SK-N-SH treated with all-trans-retinoic acid at 6 μM for 48 hours (cell line): Measurements from ENCODE around the gene PYGM.

ENCODE experiments used
- ATAC-seq: fragments of 200-7000 bp; cut with Tn5 transposase; 3 replicates; pipeline ENCODE4 v1.9.1; 2020; ENCODE audit warnings: mild to moderate bottlenecking, moderate library complexity
- BACH2 ChIP-seq: fragments of 250-450 bp; sonication (Bioruptor Pico); IDR thresholded peaks from 2 replicates; pipeline ENCODE4 v1.9.0; 2021; ENCODE audit warnings: mild to moderate bottlenecking, borderline replicate concordance
- CSDC2 ChIP-seq: fragments of 250-450 bp; sonication (Bioruptor Pico); IDR thresholded peaks from 2 replicates; pipeline ENCODE4 v1.5.0; 2020; ENCODE audit warnings: mild to moderate bottlenecking, moderate library complexity
- ESRRG ChIP-seq: fragments of 250-450 bp; sonication (Bioruptor Pico); IDR thresholded peaks from 2 replicates; pipeline ENCODE4 v1.6.1; 2021; ENCODE audit warnings: mild to moderate bottlenecking
- ISL1 ChIP-seq: fragments of 250-450 bp; sonication (Bioruptor Pico); IDR thresholded peaks from 2 replicates; pipeline ENCODE4 v2.1.2; 2022; ENCODE audit warnings: mild to moderate bottlenecking, moderate library complexity
- OSR1 ChIP-seq: fragments of 250-450 bp; sonication (Bioruptor Pico); IDR thresholded peaks from 2 replicates; pipeline ENCODE4 v1.8.0; 2022; ENCODE audit warnings: moderate library complexity, mild to moderate bottlenecking, inconsistent platforms
- PPARA ChIP-seq: fragments of 250-450 bp; sonication (Bioruptor Pico); IDR thresholded peaks from 2 replicates; pipeline ENCODE4 v1.5.0; 2020; ENCODE audit warnings: mild to moderate bottlenecking, borderline replicate concordance
- RARB ChIP-seq: fragments of 250-450 bp; sonication (Bioruptor Pico); IDR thresholded peaks from 2 replicates; pipeline ENCODE4 v1.8.0; 2021; ENCODE audit warnings: mild to moderate bottlenecking, moderate library complexity
- TOX ChIP-seq: fragments of 250-450 bp; sonication (Bioruptor Pico); IDR thresholded peaks from 2 replicates; pipeline ENCODE4 v1.8.0; 2021; ENCODE audit warnings: mild to moderate bottlenecking, moderate library complexity, borderline replicate concordance
- ZC3H10 ChIP-seq: fragments of 250-450 bp; sonication (Bioruptor Pico); IDR thresholded peaks from 2 replicates; pipeline ENCODE4 v1.5.1; 2021; ENCODE audit warnings: mild to moderate bottlenecking, moderate library complexity
- ZFP30 ChIP-seq: fragments of 450-650 bp; formaldehyde crosslinking; IDR thresholded peaks from 2 replicates; pipeline ENCODE4 v1.5.0; 2022; ENCODE audit warnings: mild to moderate bottlenecking, moderate library complexity
- ZNF565 ChIP-seq: fragments of 450-650 bp; formaldehyde crosslinking; conservative IDR thresholded peaks from 2 replicates; pipeline ENCODE4 v1.5.0; 2020; ENCODE audit warnings: low read depth, mild to moderate bottlenecking, moderate library complexity
- ZNF70 ChIP-seq: fragments of 450-650 bp; formaldehyde crosslinking; IDR thresholded peaks from 2 replicates; pipeline ENCODE4 v1.5.0; 2020; ENCODE audit warnings: mild to moderate bottlenecking, moderate library complexity
- ZNF8 ChIP-seq: fragments of 450-650 bp; formaldehyde crosslinking; IDR thresholded peaks from 2 replicates; pipeline ENCODE4 v1.5.0; 2020; ENCODE audit warnings: mild to moderate bottlenecking, moderate library complexity
- TF ChIP-seq, protein P1 (sequence below): fragments of 250-450 bp; sonication (Bioruptor Pico); IDR thresholded peaks from 2 replicates; pipeline ENCODE4 v1.5.0; 2020; ENCODE audit warnings: mild to moderate bottlenecking, moderate library complexity
- TF ChIP-seq, protein P2 (sequence below): fragments of 250-450 bp; sonication (Bioruptor Pico); IDR thresholded peaks from 2 replicates; pipeline ENCODE4 v1.8.0; 2020; ENCODE audit warnings: mild to moderate bottlenecking, moderate library complexity, borderline replicate concordance
- TF ChIP-seq, protein P3 (sequence below): fragments of 250-450 bp; sonication (Bioruptor Pico); IDR thresholded peaks from 2 replicates; pipeline ENCODE4 v1.5.1; 2021; ENCODE audit warnings: mild to moderate bottlenecking, moderate library complexity
- TF ChIP-seq, protein P4 (sequence below): fragments of 250-450 bp; sonication (Bioruptor Pico); IDR thresholded peaks from 2 replicates; pipeline ENCODE4 v1.5.1; 2020; ENCODE audit warnings: low read depth, mild to moderate bottlenecking, moderate library complexity

PYGM gene

DNA sequence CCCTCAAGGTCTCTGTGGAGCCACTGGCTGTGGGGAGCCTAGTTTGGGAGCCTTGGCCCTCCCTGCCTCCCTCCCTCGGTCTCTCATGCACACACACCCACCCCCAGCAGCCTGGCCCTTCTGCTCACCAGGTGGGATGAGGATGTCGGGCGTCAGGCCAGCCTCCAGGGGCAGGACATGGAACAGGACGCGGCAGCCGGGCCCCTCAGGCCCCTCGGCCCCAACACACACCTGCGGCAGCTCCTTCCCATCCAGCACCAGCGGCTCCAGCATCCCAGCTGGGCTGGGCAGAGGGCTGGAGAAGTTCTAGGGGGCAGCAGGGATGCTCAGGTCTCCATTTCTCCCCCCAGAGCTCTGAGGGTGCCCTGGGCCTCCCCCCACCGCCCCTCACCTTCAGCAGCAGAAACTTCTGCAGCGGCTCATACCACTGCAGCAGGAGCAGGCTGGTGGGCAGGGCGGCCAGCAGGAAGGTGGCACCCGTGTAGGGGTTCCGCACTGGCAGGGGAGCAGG lies 32.1 kb upstream of the PYGM start (continued):
- TF ChIP-seq, protein P1, sequence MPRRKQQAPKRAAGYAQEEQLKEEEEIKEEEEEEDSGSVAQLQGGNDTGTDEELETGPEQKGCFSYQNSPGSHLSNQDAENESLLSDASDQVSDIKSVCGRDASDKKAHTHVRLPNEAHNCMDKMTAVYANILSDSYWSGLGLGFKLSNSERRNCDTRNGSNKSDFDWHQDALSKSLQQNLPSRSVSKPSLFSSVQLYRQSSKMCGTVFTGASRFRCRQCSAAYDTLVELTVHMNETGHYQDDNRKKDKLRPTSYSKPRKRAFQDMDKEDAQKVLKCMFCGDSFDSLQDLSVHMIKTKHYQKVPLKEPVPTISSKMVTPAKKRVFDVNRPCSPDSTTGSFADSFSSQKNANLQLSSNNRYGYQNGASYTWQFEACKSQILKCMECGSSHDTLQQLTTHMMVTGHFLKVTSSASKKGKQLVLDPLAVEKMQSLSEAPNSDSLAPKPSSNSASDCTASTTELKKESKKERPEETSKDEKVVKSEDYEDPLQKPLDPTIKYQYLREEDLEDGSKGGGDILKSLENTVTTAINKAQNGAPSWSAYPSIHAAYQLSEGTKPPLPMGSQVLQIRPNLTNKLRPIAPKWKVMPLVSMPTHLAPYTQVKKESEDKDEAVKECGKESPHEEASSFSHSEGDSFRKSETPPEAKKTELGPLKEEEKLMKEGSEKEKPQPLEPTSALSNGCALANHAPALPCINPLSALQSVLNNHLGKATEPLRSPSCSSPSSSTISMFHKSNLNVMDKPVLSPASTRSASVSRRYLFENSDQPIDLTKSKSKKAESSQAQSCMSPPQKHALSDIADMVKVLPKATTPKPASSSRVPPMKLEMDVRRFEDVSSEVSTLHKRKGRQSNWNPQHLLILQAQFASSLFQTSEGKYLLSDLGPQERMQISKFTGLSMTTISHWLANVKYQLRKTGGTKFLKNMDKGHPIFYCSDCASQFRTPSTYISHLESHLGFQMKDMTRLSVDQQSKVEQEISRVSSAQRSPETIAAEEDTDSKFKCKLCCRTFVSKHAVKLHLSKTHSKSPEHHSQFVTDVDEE (CRISPR knock-in tag): no peak

DNA sequence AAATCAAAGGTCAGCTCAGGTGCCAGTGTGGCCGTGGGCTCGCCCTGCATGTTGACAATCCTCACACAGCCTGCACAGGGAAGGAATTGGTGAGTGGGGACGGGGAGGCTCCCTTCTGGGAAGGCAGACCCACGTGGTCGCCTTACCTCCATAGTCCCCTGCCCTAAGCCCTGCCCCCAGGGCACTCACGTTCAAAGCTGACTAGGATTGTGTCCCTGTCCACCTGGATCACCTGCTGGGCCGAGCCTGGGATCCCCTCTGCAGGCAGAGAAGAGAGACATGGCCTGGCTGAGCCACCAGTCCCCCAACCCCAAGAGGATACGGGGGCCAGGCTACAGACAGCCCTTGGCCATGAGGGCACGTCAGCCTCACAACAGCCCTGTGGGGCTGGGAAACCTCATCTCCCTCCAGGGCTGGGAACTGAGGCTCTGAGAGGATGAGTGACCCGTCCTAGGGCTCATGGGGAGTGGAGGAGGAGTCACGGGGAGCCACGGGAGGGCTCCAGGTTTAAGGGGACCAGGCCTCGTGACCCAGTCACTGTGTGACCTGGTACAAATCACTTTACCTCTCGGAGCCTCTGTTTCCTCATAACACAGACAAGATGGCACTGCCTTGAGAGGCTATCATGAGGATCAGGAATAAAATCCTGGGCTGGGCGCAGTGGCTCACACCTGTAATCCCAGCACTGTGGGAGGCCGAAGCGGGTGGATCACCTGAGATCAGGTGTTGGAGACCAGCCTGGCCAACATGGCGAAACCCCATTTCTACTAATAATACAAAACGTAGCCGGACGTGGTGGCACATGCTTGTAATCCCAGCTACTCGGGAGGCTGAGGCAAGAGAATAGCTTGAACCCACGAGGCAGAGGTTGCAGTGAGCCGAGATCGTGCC lies 30.7 kb upstream of the PYGM start:
- TF ChIP-seq ZNF70 (CRISPR knock-in tag): no peak
- TF ChIP-seq, protein P2, sequence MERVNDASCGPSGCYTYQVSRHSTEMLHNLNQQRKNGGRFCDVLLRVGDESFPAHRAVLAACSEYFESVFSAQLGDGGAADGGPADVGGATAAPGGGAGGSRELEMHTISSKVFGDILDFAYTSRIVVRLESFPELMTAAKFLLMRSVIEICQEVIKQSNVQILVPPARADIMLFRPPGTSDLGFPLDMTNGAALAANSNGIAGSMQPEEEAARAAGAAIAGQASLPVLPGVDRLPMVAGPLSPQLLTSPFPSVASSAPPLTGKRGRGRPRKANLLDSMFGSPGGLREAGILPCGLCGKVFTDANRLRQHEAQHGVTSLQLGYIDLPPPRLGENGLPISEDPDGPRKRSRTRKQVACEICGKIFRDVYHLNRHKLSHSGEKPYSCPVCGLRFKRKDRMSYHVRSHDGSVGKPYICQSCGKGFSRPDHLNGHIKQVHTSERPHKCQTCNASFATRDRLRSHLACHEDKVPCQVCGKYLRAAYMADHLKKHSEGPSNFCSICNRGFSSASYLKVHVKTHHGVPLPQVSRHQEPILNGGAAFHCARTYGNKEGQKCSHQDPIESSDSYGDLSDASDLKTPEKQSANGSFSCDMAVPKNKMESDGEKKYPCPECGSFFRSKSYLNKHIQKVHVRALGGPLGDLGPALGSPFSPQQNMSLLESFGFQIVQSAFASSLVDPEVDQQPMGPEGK (CRISPR knock-in tag): no peak
- no peak for TF ChIP-seq OSR1
- no peak for TF ChIP-seq ZFP30
- TF ChIP-seq CSDC2 (CRISPR knock-in tag): no peak
- TF ChIP-seq ISL1: no peak
- ATAC-seq: no peak

DNA sequence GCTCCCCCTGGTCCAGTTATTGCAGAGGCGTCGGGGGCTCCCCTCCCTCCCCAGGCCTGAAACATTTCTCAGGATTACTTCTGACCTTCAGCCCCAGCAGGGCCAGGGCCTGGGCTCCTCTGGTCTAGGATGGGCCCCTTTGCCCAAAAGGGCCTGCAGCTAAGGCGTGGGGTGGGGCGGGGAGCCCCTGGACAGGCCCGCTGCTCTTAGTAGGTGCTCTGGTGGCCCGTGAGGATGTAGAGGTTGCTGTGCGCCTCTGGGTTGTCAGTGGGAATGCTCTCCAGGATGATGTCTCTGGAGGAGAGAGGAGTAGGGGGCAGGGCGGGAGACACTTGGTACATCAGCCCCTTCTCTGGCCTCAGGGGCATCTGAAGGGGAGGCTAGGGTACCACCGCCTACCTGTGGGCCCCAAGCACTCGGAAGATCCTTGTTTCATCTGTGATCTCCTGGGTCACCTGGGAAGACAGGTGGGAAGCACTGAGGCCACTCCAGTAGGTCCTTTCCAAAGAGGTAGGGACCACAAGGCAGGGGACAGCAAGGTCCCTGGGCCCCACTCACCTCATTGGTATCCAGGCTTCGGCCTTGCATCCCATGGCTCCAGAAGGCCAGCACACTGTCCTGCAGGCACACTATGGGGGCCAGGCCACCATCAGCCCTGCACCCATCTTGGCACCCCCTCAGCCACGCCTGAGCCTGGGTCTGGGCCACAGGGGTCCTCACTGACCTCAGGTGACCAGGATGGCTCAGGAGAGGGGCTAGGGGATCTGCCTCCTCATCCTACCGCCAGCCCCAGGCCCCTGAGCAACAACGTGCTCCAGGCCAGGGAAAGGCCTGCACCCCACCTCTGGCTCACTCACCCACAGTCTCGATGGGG lies 29.8 kb upstream of the PYGM start:
- no peak for ATAC-seq
- TF ChIP-seq PPARA (CRISPR knock-in tag) (no peak), CSDC2 (CRISPR knock-in tag) (no peak), ZC3H10 (CRISPR knock-in tag) (no peak), ZNF70 (CRISPR knock-in tag) (no peak), ESRRG (CRISPR knock-in tag) (no peak), ISL1 (no peak), ZNF8 (CRISPR knock-in tag) (no peak), RARB (CRISPR knock-in tag) (no peak), BACH2 (no peak), OSR1 (no peak), TOX (CRISPR knock-in tag) (no peak), ZNF565 (CRISPR knock-in tag) (no peak)
- TF ChIP-seq, protein P3, sequence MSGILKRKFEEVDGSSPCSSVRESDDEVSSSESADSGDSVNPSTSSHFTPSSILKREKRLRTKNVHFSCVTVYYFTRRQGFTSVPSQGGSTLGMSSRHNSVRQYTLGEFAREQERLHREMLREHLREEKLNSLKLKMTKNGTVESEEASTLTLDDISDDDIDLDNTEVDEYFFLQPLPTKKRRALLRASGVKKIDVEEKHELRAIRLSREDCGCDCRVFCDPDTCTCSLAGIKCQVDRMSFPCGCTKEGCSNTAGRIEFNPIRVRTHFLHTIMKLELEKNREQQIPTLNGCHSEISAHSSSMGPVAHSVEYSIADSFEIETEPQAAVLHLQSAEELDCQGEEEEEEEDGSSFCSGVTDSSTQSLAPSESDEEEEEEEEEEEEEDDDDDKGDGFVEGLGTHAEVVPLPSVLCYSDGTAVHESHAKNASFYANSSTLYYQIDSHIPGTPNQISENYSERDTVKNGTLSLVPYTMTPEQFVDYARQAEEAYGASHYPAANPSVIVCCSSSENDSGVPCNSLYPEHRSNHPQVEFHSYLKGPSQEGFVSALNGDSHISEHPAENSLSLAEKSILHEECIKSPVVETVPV (CRISPR knock-in tag): no peak
- TF ChIP-seq, protein P4, sequence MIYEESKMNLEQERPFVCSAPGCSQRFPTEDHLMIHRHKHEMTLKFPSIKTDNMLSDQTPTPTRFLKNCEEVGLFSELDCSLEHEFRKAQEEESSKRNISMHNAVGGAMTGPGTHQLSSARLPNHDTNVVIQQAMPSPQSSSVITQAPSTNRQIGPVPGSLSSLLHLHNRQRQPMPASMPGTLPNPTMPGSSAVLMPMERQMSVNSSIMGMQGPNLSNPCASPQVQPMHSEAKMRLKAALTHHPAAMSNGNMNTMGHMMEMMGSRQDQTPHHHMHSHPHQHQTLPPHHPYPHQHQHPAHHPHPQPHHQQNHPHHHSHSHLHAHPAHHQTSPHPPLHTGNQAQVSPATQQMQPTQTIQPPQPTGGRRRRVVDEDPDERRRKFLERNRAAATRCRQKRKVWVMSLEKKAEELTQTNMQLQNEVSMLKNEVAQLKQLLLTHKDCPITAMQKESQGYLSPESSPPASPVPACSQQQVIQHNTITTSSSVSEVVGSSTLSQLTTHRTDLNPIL (CRISPR knock-in tag): no peak
- TF ChIP-seq, protein P1 (CRISPR knock-in tag): no peak
- TF ChIP-seq, all 23 proteins: peak for 0
